IPS-20b (cell line): ENCODE results near the gene CPSF3.

Experiments
- H3K27ac ChIP-seq: one replicate; pipeline ENCODE4 v1.5.1; 2013; ENCODE audit warnings: low read length
- H3K27me3 ChIP-seq: 2 replicates; pipeline ENCODE4 v1.6.1; 2013; ENCODE audit warnings: mild to moderate bottlenecking, low read length, inconsistent platforms; ENCODE audit not compliant: insufficient read depth
- H3K36me3 ChIP-seq: 2 replicates; pipeline ENCODE4 v1.6.1; 2013; ENCODE audit warnings: low read depth, mild to moderate bottlenecking, inconsistent platforms, low read length, moderate library complexity; ENCODE audit not compliant: insufficient read depth
- H3K4me1 ChIP-seq: 2 replicates; pipeline ENCODE4 v1.6.1; 2013; ENCODE audit warnings: mild to moderate bottlenecking, control low read depth, inconsistent platforms, low read length, moderate library complexity; ENCODE audit not compliant: insufficient read depth
- H3K4me3 ChIP-seq: 2 replicates; pipeline ENCODE4 v1.5.1; 2013; ENCODE audit warnings: mild to moderate bottlenecking, low read length, inconsistent platforms
- H3K9ac ChIP-seq: 2 replicates; pipeline ENCODE4 v1.6.1; 2013; ENCODE audit warnings: low read depth, mild to moderate bottlenecking, inconsistent platforms, low read length, moderate library complexity
- H3K9me3 ChIP-seq: 2 replicates; pipeline ENCODE4 v1.6.1; 2013; ENCODE audit warnings: mild to moderate bottlenecking, low read depth, low read length, inconsistent platforms; ENCODE audit not compliant: insufficient read depth

Gene CPSF3

DNA sequence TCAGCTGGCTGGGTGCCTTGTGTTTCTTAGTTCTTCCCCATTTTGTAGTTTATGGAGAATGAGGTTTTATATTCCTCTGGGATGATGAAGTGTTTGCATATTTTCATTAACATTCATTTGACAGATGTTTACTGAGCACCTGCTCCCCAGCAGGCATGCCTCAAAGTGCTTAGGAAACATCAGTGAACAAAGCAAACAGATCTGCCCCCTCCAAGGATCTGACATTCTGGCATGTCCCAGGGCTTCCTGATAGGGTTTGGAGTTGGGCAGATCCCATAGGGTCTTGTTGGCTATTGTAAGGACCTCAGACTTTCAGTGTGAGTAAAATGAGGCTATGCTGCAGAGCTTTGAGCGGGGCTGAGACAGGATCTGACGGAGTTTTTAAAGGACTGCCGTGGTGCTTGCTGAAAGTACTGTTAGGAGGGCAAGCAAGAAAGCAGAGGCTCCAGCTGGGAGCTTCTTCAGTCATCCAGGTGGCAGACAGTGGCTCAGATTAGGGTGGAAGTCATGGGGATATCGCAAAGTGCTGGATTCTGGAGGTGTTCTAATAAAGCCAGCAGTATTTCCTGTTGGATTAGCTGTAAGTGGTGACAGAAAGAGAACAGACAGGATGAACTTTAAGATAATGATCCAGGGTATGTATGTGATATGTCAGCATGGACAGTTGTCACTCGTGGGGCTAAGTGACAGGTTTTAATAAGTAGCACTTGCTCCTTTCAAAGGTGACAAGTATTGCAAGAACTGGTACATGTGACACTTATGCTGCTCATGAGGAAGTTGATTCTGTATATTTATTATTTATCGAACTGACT is 39.6 kb downstream of the CPSF3 start:
- H3K9ac ChIP-seq, result no peak overlapping the region
- H3K9me3 ChIP-seq, result no peaks in the 10 kb centered on the region
- H3K4me1 ChIP-seq, result no peaks in the 10 kb centered on the region
- no peaks in the 10 kb centered on the region for H3K27me3 ChIP-seq
- peaks cover 79% of the 10 kb centered on the region for H3K36me3 ChIP-seq
- no peak overlapping the region for H3K4me3 ChIP-seq
- no peak overlapping the region for H3K27ac ChIP-seq

DNA sequence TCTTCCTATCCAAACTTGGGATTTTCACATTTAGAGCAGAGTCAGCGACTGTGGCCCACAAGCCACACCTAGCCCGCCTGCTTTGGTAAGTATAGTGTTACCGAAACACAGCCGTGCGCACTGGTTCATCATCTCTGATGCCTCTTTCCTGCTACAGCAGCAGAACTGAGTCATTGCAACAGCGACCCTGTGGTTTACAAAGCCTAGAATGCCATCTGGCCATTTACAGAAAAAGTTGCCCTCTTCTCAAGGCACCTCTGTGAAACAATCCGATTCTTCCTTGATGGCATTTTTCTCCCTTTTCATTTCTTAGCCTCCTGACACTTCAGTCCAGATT is 40.2 kb downstream of the CPSF3 start:
- Histone ChIP-seq H3K9me3 (no peaks in the 10 kb centered on the region), H3K36me3 (peaks cover 73% of the 10 kb centered on the region), H3K27ac (no peak overlapping the region), H3K27me3 (no peaks in the 10 kb centered on the region), H3K4me1 (no peaks in the 10 kb centered on the region), H3K9ac (no peak overlapping the region), H3K4me3 (no peak overlapping the region)

DNA sequence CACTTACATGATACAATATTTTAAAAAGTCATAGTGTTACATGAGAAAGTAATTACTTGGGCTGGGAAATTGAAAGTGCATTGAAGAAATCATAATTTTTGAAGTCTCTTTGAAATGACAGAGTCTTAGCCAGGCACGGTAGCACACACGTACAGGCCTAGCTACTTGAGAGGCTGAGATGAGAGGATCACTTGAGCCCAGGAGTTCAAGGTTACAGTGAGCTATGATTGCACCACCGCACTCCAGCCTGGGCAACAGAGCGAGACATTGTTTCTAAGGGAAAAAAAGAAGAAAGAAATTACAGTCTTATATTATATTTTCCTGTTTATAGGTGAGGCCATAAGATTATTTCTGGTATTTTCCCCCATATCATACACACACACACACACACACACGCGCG is 41.7 kb downstream of the CPSF3 start:
- peaks cover 71% of the 10 kb centered on the region for H3K36me3 ChIP-seq

DNA sequence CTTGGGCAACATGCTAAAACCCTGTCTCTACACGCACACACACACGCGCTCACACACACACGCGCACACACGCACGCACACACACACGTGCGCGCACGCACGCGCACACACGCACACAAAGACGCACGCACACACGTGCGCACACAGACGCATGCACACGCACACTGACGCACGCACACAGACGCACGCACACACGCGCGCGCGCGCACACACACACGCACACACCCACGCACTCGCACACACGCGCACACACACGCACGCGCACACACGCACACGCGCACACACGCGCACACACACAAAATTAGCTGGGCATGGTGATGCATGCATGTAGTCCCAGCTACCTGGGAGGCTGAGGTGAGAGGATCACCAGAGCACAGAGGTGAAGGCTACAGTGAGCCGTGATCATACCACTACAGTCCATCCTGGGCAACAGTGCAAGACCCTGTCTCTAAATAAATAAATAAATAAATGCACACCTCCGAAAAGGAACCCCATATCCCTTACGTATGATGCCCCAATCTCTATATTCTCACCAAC is 42.8 kb downstream of the CPSF3 start:
- Histone ChIP-seq H3K9ac (no peak overlapping the region), H3K36me3 (peaks cover 70% of the 10 kb centered on the region), H3K4me3 (no peak overlapping the region), H3K4me1 (no peaks in the 10 kb centered on the region), H3K9me3 (no peaks in the 10 kb centered on the region), H3K27ac (no peak overlapping the region), H3K27me3 (no peaks in the 10 kb centered on the region)

More for the DNA sequence above, 41.7 kb downstream of the CPSF3 start:
- Histone ChIP-seq H3K27ac (no peak overlapping the region), H3K4me1 (no peaks in the 10 kb centered on the region), H3K4me3 (no peak overlapping the region), H3K9me3 (no peaks in the 10 kb centered on the region), H3K9ac (no peak overlapping the region), H3K27me3 (no peaks in the 10 kb centered on the region)

DNA sequence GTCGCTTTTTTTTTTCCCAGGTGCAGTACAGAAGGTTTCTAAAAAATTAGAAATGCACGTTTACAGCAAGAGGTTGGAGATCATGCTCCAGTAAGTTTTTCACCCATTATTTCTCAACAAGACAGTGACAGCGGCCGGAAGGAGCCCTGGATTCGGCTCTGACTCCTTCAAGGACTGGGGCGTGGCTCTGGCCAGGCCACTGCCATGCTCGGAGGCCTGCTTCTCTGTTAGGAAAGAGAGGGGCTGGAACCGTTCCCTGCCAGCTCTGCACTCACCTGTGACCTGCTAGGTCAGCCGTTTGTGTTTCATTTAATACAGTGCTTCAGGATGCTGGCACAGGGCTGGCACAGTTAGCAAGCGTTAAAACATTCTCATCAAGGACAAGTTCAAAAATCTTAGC is 44.2 kb downstream of the CPSF3 start:
- no peaks in the 10 kb centered on the region for H3K27me3 ChIP-seq
- no peak overlapping the region for H3K4me3 ChIP-seq
- no peak overlapping the region for H3K9ac ChIP-seq
- H3K4me1 ChIP-seq, result no peaks in the 10 kb centered on the region
- H3K9me3 ChIP-seq, result no peaks in the 10 kb centered on the region
- no peak overlapping the region for H3K27ac ChIP-seq
- H3K36me3 ChIP-seq, result peaks cover 71% of the 10 kb centered on the region

DNA sequence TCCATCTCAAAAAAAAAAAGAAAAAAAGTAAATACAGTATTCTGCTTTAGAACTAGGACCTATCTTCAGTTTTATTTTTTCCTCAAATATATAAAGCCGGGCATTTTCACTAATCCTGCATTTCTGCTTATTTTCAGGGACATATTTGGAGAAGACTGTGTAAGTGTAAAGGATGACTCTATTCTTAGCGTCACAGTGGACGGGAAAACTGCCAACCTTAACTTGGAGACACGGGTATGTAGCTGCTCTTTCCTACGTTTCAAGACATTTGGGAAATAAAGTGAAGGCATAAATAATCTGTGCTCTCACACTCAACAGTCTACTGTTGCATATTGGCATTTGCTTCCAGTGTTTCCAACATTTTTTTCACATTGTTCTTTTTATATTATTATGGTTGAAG is 47.8 kb downstream of the CPSF3 start:
- peaks cover 52% of the 10 kb centered on the region for H3K36me3 ChIP-seq
- no peaks in the 10 kb centered on the region for H3K9me3 ChIP-seq
- no peak overlapping the region for H3K27ac ChIP-seq
- no peak overlapping the region for H3K4me3 ChIP-seq
- no peak overlapping the region for H3K9ac ChIP-seq
- H3K27me3 ChIP-seq, result peaks cover 11% of the 10 kb centered on the region; the same call in 1 of the 2 replicates
- H3K4me1 ChIP-seq, result no peaks in the 10 kb centered on the region

DNA sequence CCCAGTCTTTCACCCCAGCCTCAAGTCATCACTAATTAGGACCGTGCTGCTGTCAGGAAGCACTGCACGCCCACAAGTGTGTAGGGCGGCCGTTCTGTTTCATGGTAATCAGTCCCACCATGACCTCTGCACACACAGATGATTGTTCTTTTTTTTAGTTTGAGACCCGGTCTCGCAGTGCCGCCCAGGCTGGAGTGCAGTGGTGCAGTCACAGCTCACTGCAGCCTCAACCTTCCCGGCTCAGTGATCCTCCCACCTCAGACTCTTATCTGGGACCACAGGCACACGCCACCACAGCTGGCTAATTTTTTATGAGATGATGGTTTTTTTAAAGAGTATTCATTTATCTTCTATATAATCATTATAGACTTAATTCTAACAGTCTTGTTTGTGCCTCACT is 49.1 kb downstream of the CPSF3 start:
- peaks cover 42% of the 10 kb centered on the region for H3K36me3 ChIP-seq
- H3K27me3 ChIP-seq, result peaks cover 11% of the 10 kb centered on the region; the same call in 1 of the 2 replicates
- H3K27ac ChIP-seq, result no peak overlapping the region

DNA sequence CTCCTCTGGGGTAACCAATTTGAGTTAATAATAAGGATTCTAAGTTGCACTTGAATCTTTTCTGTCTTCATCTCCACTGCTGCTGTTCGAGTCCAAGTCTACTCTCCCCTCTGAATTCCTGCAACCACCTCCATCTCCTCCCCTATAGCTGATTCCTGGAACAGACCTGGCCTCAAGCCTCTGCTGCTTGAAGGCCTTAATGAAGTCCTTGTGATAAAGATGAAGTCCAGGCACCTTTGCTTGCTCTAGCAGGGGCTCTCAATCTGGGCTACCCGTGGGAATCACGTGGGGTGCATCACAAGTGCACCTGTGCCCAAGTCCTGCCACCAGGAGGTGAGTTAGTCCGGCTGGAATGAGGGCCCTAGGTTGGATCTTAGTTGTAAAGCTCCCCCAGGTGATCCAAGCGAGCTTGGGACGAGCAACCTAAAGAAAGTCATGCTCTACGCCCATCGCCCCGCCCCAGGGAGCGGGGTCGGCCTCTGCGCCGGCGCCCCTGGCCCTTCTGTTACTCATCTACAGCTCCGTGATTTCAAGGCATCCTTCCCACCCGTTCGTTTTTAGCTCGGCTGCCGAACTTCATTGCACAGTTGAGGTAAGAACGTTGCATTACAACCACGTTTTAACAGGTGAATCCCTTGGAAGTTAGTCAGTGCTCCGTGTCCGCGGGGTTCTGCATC is 50.0 kb downstream of the CPSF3 start:
- peaks cover 38% of the 10 kb centered on the region for H3K36me3 ChIP-seq
- peak overlapping the region; percentile 73; the same call in 1 of the 2 replicates for H3K4me3 ChIP-seq
- H3K27ac ChIP-seq, result no peak overlapping the region

More for the DNA sequence above, 49.1 kb downstream of the CPSF3 start:
- no peaks in the 10 kb centered on the region for H3K4me1 ChIP-seq
- no peak overlapping the region for H3K9ac ChIP-seq
- H3K9me3 ChIP-seq, result no peaks in the 10 kb centered on the region; the same call in 1 of the 2 replicates
- H3K4me3 ChIP-seq, result no peak overlapping the region

DNA sequence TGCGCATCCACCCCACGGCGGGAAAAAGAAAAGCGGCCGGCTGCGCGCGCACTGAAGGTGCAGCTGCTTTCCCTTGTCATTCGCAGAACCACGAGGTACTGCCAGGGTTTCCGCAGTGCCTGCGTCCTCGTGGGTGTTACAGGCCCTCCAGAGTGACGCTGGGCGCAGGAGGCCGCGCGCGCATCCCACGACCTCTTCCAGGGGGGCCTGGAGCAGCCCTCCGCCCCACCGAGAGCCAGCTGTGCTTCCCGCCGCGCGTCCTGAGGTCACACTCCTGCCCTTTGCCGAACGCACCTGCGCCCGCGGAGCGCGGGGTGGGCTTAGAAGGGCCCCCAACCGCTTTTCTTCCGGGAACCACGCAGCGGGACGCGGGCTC is 50.5 kb downstream of the CPSF3 start:
- H3K36me3 ChIP-seq, result peaks cover 36% of the 10 kb centered on the region
- H3K27ac ChIP-seq, result no peak overlapping the region
- no peaks in the 10 kb centered on the region; the same call in 1 of the 2 replicates for H3K4me1 ChIP-seq
- H3K9me3 ChIP-seq, result no peaks in the 10 kb centered on the region; the same call in 1 of the 2 replicates
- H3K9ac ChIP-seq, result no peak overlapping the region
- H3K4me3 ChIP-seq, result peak overlapping the region; percentile 73; the same call in 1 of the 2 replicates
- H3K27me3 ChIP-seq, result peaks cover 11% of the 10 kb centered on the region; the same call in 1 of the 2 replicates

More for the DNA sequence above, 50.0 kb downstream of the CPSF3 start:
- Histone ChIP-seq H3K9me3 (no peaks in the 10 kb centered on the region; the same call in 1 of the 2 replicates), H3K4me1 (no peaks in the 10 kb centered on the region; the same call in 1 of the 2 replicates), H3K9ac (no peak overlapping the region), H3K27me3 (peaks cover 11% of the 10 kb centered on the region; the same call in 1 of the 2 replicates)

DNA sequence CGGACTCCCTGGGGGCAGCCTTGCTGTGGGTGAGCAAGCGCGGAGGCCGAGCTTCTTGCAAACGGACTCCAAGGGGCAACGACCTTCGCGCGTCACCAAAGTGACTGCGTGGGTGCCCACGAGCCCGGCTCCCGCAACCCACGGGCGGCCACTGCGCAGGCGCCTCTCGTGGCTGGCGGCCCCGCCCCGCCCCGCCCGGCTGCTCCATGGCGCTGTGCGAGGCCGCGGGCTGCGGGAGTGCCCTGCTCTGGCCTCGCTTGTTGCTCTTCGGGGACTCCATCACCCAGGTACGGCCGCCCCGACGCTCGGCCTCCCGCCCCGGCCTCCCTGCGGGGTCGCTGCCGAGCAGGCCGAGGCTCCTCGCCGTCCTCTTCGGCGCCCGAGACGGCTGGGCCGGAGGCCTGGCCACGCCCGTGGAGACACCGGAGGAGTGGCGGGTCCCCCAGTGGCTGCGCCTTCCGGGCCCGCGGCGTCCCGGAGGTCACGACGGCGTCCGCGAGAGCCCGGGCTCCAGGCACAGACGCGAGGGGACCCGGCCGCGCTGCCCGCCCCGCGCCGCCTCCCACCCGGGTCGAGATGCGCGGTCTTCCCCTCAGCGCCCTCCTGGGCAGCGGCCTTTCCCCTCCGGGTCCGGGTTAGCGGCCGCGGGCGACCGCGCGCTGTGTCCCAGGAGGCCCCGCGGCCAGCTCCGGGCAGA is 51.1 kb downstream of the CPSF3 start, which contains the start of gene IAH1:
IAH1 (plus strand) TSS at position 191 of the 697 bp plus-strand sequence; CDS start at position 207, 16 bp downstream.
- no peaks in the 10 kb centered on the region; the same call in 1 of the 2 replicates for H3K4me1 ChIP-seq
- H3K4me3 ChIP-seq, result peak within 1 kb of the TSS; percentile 73
- H3K9me3 ChIP-seq, result no peaks in the 10 kb centered on the region; the same call in 1 of the 2 replicates
- H3K36me3 ChIP-seq, result peaks cover 31% of the 10 kb centered on the region
- H3K9ac ChIP-seq, result peak within 1 kb of the TSS; percentile 53; the same call in 1 of the 2 replicates
- H3K27me3 ChIP-seq, result peaks cover 11% of the 10 kb centered on the region; the same call in 1 of the 2 replicates
- H3K27ac ChIP-seq, result no peak within 1 kb of the TSS

DNA sequence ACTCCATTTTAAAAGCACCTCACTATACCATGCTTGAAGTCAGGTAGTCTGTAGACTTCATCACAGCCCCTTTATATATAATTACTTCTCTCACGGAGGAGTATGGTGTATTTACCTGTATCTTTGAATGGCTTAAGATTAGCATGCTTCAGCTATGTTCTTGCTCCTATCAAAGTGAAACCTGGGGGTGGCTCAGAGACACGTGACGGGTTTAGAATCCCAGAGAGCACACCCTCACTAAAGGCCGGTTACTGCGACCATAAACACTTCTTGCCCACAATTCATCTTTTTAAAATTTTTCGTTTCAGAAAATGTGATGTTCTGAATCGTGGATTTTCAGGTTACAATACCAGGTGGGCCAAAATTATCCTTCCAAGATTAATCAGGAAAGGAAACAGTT is 54.5 kb downstream of the CPSF3 start:
- no peak overlapping the region for H3K4me3 ChIP-seq
- peaks cover 18% of the 10 kb centered on the region; the same call in 1 of the 2 replicates for H3K36me3 ChIP-seq
- peaks cover 11% of the 10 kb centered on the region; the same call in 1 of the 2 replicates for H3K27me3 ChIP-seq
- no peaks in the 10 kb centered on the region; the same call in 1 of the 2 replicates for H3K9me3 ChIP-seq
- no peak overlapping the region for H3K9ac ChIP-seq
- no peaks in the 10 kb centered on the region; the same call in 1 of the 2 replicates for H3K4me1 ChIP-seq
- no peak overlapping the region for H3K27ac ChIP-seq
